Stomach smooth muscle (tissue), 2 donors: ENCODE measurements around the gene TJP3.
A peak's percentile ranks its signal among the peaks of the same experiment; 100 is the strongest.
"Not testable (repeated sequence)": the region's sequence is repeated elsewhere in the genome, so short reads cannot be mapped to it uniquely, and the experiment has no call there.

Experiments
- H3K27ac ChIP-seq: one replicate; pipeline ENCODE4 v1.7.0; 2013; ENCODE audit warnings: mild to moderate bottlenecking, low read length, inconsistent platforms
- H3K27me3 ChIP-seq, 2 donors: one replicate each; pipeline ENCODE4 v1.7.0; 2013; ENCODE audit warnings: low read length in 2 of 2; ENCODE audit not compliant: insufficient read depth in 2 of 2, control insufficient read depth in 1 of 2
- H3K36me3 ChIP-seq, 2 donors: one replicate each; pipeline ENCODE4 v1.7.0; 2013; ENCODE audit warnings: low read length in 2 of 2; ENCODE audit not compliant: control insufficient read depth in 2 of 2, insufficient read depth in 2 of 2
- H3K4me1 ChIP-seq: one replicate; pipeline ENCODE4 v1.7.0; 2013; ENCODE audit warnings: low read length; ENCODE audit not compliant: control insufficient read depth, insufficient read depth
- H3K4me3 ChIP-seq, 2 donors: one replicate each; pipeline ENCODE4 v1.7.0; 2013; ENCODE audit warnings: low read length in 2 of 2
- H3K9ac ChIP-seq, 2 donors: one replicate each; pipeline ENCODE4 v1.7.0; 2013; ENCODE audit warnings: low read length in 2 of 2, mild to moderate bottlenecking in 1 of 2
- H3K9me3 ChIP-seq, 2 donors: one replicate each; pipeline ENCODE4 v1.7.0; 2013; ENCODE audit warnings: low read length in 2 of 2; ENCODE audit not compliant: control insufficient read depth in 2 of 2
- donor health status: healthy.
- donor health status: Pancreatic carcinoma.

Gene TJP3

GRCh38 chr19:3752492-3752891 lies 44.3 kb downstream of the TJP3 start:
- H3K36me3 ChIP-seq, result peaks cover 9 to 26% of the 10 kb centered on the region in 2 donors

GRCh38 chr19:3753631-3754410 lies 45.6 kb downstream of the TJP3 start:
- no peak overlapping the region for H3K4me3 ChIP-seq
- H3K27ac ChIP-seq, result no peak overlapping the region
- no peaks in the 10 kb centered on the region for H3K27me3 ChIP-seq
- H3K9ac ChIP-seq, result no peak overlapping the region
- peaks cover 0 to 2% of the 10 kb centered on the region in 2 donors for H3K9me3 ChIP-seq
- H3K36me3 ChIP-seq, result peaks cover 9 to 31% of the 10 kb centered on the region in 2 donors
- H3K4me1 ChIP-seq, result no peaks in the 10 kb centered on the region

More at GRCh38 chr19:3752492-3752891, 44.3 kb downstream of the TJP3 start:
- peaks cover 0 to 2% of the 10 kb centered on the region in 2 donors for H3K9me3 ChIP-seq
- no peak overlapping the region for H3K27ac ChIP-seq
- no peak overlapping the region for H3K4me3 ChIP-seq
- H3K4me1 ChIP-seq, result no peaks in the 10 kb centered on the region
- peaks cover 0 to 5% of the 10 kb centered on the region in 2 donors for H3K27me3 ChIP-seq
- H3K9ac ChIP-seq, result no peak overlapping the region

GRCh38 chr19:3757705-3758104 lies 49.5 kb downstream of the TJP3 start:
- Histone ChIP-seq H3K36me3 (peaks cover 0 to 17% of the 10 kb centered on the region in 2 donors), H3K4me1 (peaks cover 27% of the 10 kb centered on the region)
- not testable (repeated sequence) for H3K9me3 ChIP-seq, H3K9ac ChIP-seq, H3K4me3 ChIP-seq, H3K27ac ChIP-seq, H3K27me3 ChIP-seq

- peaks cover 0 to 17% of the 10 kb centered on the region in 2 donors for H3K36me3 ChIP-seq
- peaks cover 30% of the 10 kb centered on the region for H3K4me1 ChIP-seq
- not testable (repeated sequence) for H3K27ac ChIP-seq
Measured at GRCh38 chr19:3758297-3758696, 50.1 kb downstream of the TJP3 start.

GRCh38 chr19:3759482-3760254 lies 51.5 kb downstream of the TJP3 start:
- H3K36me3 ChIP-seq, result peaks cover 0 to 15% of the 10 kb centered on the region in 2 donors
- no peaks in the 10 kb centered on the region for H3K9me3 ChIP-seq
- H3K4me3 ChIP-seq, result peak overlapping the region in 1 of 2 donors; percentile 8
- H3K27ac ChIP-seq, result no peak overlapping the region
- H3K9ac ChIP-seq, result peak overlapping the region in 1 of 2 donors; percentile 5
- H3K27me3 ChIP-seq, result no peaks in the 10 kb centered on the region
- H3K4me1 ChIP-seq, result peaks cover 32% of the 10 kb centered on the region

More at GRCh38 chr19:3758297-3758696, 50.1 kb downstream of the TJP3 start:
- not testable (repeated sequence) for H3K9ac ChIP-seq, H3K9me3 ChIP-seq, H3K4me3 ChIP-seq, H3K27me3 ChIP-seq

GRCh38 chr19:3760871-3761361 lies 52.7 kb downstream of the TJP3 start:
- Histone ChIP-seq H3K9me3 (no peaks in the 10 kb centered on the region), H3K36me3 (peaks cover 5 to 19% of the 10 kb centered on the region in 2 donors), H3K9ac (peak overlapping the region; percentile 95 to 97), H3K4me1 (peaks cover 32% of the 10 kb centered on the region), H3K27me3 (no peaks in the 10 kb centered on the region), H3K27ac (peak overlapping the region; percentile 75), H3K4me3 (peak overlapping the region; percentile 96 to 98)

- Histone ChIP-seq H3K4me1 (peaks cover 32% of the 10 kb centered on the region), H3K36me3 (peaks cover 6 to 19% of the 10 kb centered on the region in 2 donors), H3K27me3 (no peaks in the 10 kb centered on the region), H3K27ac (peak within 1 kb of the TSS; percentile 98), H3K9me3 (no peaks in the 10 kb centered on the region), H3K4me3 (peak within 1 kb of the TSS; percentile 96 to 98), H3K9ac (peak within 1 kb of the TSS; percentile 97 to 100)
Measured at GRCh38 chr19:3761382-3762129, 53.4 kb downstream of the TJP3 start, which contains the start of gene APBA3. APBA3 (minus strand) TSS chr19:3761692; CDS start chr19:3760264, 1,428 bp downstream.

GRCh38 chr19:3762130-3762473 lies 53.9 kb downstream of the TJP3 start:
- peaks cover 32% of the 10 kb centered on the region for H3K4me1 ChIP-seq
- H3K27me3 ChIP-seq, result no peaks in the 10 kb centered on the region
- peaks cover 10 to 17% of the 10 kb centered on the region in 2 donors for H3K36me3 ChIP-seq
- H3K9me3 ChIP-seq, result no peaks in the 10 kb centered on the region
- peak overlapping the region in 1 of 2 donors; percentile 90 for H3K9ac ChIP-seq
- H3K27ac ChIP-seq, result peak overlapping the region; percentile 98
- peak overlapping the region in 1 of 2 donors; percentile 91 for H3K4me3 ChIP-seq

GRCh38 chr19:3762501-3763459 lies 54.6 kb downstream of the TJP3 start, which contains the start of gene MRPL54:
MRPL54 (plus strand) TSS chr19:3762682; CDS start chr19:3762701, 19 bp downstream.
- peaks cover 11 to 12% of the 10 kb centered on the region in 2 donors for H3K36me3 ChIP-seq
- peak within 1 kb of the TSS; percentile 96 to 98 for H3K4me3 ChIP-seq
- H3K27ac ChIP-seq, result peak within 1 kb of the TSS; percentile 98
- H3K9me3 ChIP-seq, result no peaks in the 10 kb centered on the region
- peak within 1 kb of the TSS; percentile 97 to 100 for H3K9ac ChIP-seq
- no peaks in the 10 kb centered on the region for H3K27me3 ChIP-seq
- peaks cover 32% of the 10 kb centered on the region for H3K4me1 ChIP-seq
